RWPE1 (cell line): ENCODE results near the gene TUT7.

Source experiments
- CTCF ChIA-PET: fragments of 350-600 bp; sonication (Branson Sonifier 250); formaldehyde crosslinking; extraction: SDS; loops from one replicate; lab custom pipeline; 2021; lab: Yijun Ruan, JAX
- POLR2A ChIA-PET: fragments of 400-600 bp; formaldehyde crosslinking; extraction: SDS; loops from one replicate; lab custom pipeline; 2020; ENCODE audit warnings: antibody characterized with exemption; ENCODE audit not compliant: low non-redundant PET; lab: Yijun Ruan, JAX
- DNase-seq: peaks from one replicate; pipeline ENCODE4 v3.0.0; 2012; ENCODE audit warnings: low spot score
- H3K27ac ChIP-seq: fragments of 450-650 bp; 2 replicates; pipeline ENCODE4 v1.5.1; 2017
- CTCF ChIP-seq: fragments of 450-650 bp; conservative IDR thresholded peaks from 2 replicates; pipeline ENCODE4 v1.5.1; 2017; ENCODE audit warnings: low read depth, mild to moderate bottlenecking

The TUT7 gene

GRCh38 chr9:86274821-86275643 lies 79.2 kb downstream of the TUT7 start:
- no peak overlapping the region for H3K27ac ChIP-seq
- DNase-seq = no peak
- POLR2A ChIA-PET = no interaction called here
- CTCF ChIA-PET = interaction anchor here (0.7 kb wide), 1 partner anchor 455 kb away, joined by 3 read pairs; no protein-coding TSS in a partner anchor
- no peak for TF ChIP-seq CTCF

GRCh38 chr9:86272221-86272620 lies 82.0 kb downstream of the TUT7 start:
- POLR2A ChIA-PET = no interaction called here
- no peak for DNase-seq
- no peak for TF ChIP-seq CTCF
- CTCF ChIA-PET = no interaction called here
- no peak overlapping the region for H3K27ac ChIP-seq

GRCh38 chr9:86263876-86264275 lies 90.3 kb downstream of the TUT7 start:
- POLR2A ChIA-PET = no interaction called here
- no peak for TF ChIP-seq CTCF
- no peak for DNase-seq
- CTCF ChIA-PET = interaction anchor here (0.6 kb wide), 1 partner anchor 165 kb away, joined by 3 read pairs; no protein-coding TSS in a partner anchor
- H3K27ac ChIP-seq = no peak overlapping the region

- CTCF ChIA-PET = no interaction called here
- no peak for TF ChIP-seq CTCF
- POLR2A ChIA-PET = no interaction called here
Observed at GRCh38 chr9:86262492-86262891, 91.7 kb downstream of the TUT7 start.

GRCh38 chr9:86259557-86259956 lies 94.7 kb downstream of the TUT7 start, which contains the start of gene C9orf153:
Gene C9orf153 (minus strand): TSS chr9:86259657. CDS start chr9:86229603, 30,054 bp downstream.
- no peak within 1 kb of the TSS for H3K27ac ChIP-seq

More at GRCh38 chr9:86262492-86262891, 91.7 kb downstream of the TUT7 start:
- no peak overlapping the region for H3K27ac ChIP-seq
- DNase-seq = no peak

GRCh38 chr9:86257391-86257790 lies 96.8 kb downstream of the TUT7 start:
- CTCF ChIA-PET = interaction anchor here (1.0 kb wide), 1 partner anchor 17 kb away, joined by 4 read pairs; no protein-coding TSS in a partner anchor
- no peak overlapping the region for H3K27ac ChIP-seq
- POLR2A ChIA-PET = no interaction called here
- no peak for TF ChIP-seq CTCF
- DNase-seq = no peak

More at GRCh38 chr9:86259557-86259956, 94.7 kb downstream of the TUT7 start, which contains the start of gene C9orf153:
- CTCF ChIA-PET = no interaction called here
- no peak for TF ChIP-seq CTCF
- DNase-seq = no peak
- POLR2A ChIA-PET = no interaction called here
